ENCODE measurements around the gene CWC25. TPM values are rescaled to one million over a fixed set of nuclear protein-coding genes. Genes with fewer than 3 reads are reported as not detected.

CWC25 gene
- total RNA-seq, 1 donor from 2014 or later = 38.3 TPM

DNA sequence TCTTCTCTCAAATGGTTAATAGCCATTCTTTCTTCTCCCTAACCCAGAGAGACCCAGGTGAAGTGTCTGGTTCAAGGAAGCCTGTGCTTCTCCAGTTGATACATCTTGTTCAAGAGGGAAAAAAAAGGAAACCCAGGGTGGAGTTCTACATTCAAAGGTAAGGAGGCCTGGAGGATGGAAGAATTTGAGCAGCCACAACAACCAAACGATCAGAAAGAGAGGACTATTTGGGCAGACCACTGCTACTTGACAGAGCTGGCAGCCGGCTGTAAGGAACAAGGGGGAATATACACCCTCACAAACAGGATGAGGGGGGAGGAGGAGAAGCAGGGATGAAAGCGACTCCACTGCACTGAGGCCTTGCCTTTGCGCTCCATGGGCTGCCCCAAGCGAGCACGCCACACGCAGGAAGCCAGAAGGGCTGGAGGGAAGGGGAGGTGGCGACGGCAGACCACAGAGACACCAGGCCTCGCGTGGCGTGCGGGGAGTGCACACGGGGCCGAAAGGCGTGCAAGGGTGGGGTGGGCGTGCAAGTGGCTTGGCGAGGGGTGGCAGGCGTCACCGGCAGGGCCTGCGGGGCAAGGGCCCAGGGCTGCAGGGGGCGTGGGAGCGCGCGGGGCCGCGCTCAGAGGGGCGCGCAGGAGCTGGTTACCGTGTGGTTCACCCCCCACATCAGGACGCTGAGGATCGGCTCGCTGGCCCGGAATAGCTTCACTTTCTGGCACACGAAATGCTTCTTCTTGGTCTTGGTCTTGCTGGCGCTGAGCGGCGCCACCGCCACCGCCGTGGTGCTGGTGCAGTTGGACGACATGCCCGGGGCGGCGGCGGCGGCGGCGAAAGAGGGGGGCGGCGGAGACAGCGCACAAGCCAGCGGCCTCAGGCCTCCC lies 26.3 kb downstream of the CWC25 start:
- Mint-ChIP-seq H3K27me3 (no peaks in the 10 kb centered on the region), H3K4me3 (peak overlapping the region; percentile 88), H3K9me3 (no peaks in the 10 kb centered on the region), H3K4me1 (peaks cover 37% of the 10 kb centered on the region), H3K36me3 (ENCODE audit: low read depth) (peaks cover 40% of the 10 kb centered on the region), H3K27ac (peak overlapping the region; percentile 81)
- TF ChIP-seq, protein P1, sequence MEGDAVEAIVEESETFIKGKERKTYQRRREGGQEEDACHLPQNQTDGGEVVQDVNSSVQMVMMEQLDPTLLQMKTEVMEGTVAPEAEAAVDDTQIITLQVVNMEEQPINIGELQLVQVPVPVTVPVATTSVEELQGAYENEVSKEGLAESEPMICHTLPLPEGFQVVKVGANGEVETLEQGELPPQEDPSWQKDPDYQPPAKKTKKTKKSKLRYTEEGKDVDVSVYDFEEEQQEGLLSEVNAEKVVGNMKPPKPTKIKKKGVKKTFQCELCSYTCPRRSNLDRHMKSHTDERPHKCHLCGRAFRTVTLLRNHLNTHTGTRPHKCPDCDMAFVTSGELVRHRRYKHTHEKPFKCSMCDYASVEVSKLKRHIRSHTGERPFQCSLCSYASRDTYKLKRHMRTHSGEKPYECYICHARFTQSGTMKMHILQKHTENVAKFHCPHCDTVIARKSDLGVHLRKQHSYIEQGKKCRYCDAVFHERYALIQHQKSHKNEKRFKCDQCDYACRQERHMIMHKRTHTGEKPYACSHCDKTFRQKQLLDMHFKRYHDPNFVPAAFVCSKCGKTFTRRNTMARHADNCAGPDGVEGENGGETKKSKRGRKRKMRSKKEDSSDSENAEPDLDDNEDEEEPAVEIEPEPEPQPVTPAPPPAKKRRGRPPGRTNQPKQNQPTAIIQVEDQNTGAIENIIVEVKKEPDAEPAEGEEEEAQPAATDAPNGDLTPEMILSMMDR (IDR thresholded peaks at IDR 0.05) = no peak
- ChIA-PET CTCF (interaction anchor here (0.8 kb wide), 1 partner anchor 355 kb away, joined by 4 read pairs; no protein-coding TSS in a partner anchor), POLR2A (interaction anchor here (0.6 to 2.7 kb wide), 9 partner anchors 46 to 1441 kb away, joined by 3 to 16 read pairs (median 4); partner anchors contain the start of genes CDK12, LASP1, MLLT6 and PSMB3)
- no peak for DNase-seq
- peak; percentile 6 for ATAC-seq (ENCODE audit: low read depth)
- intact Hi-C loops (cut with micrococcal nuclease) = loop anchor here (1.0 to 2.0 kb wide), 5 partner anchors 12 to 354 kb away; partner anchors contain the start of genes CWC25 and PSMB3

DNA sequence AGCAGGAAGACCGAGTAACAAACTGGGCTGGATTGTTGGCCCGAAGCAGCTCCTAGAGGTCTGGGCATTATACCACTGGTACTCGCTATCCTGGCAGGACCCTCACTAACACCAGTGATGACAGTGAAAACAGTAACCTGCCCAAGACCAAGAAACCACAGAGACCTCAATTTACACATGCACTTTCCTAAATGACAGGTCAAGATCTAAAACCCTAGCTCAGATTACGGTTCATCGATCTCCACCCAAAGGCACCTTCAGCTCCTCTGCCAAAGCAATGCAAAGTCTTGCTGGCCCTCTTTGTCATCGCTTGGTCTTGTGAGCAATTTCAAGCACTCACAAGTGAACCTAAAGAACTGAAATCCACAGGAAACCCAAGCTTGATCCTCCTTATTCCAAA lies 27.3 kb downstream of the CWC25 start:
- CTCF ChIA-PET = no interaction called here
- ATAC-seq (ENCODE audit: low read depth) = no peak
- intact Hi-C loops (cut with micrococcal nuclease) = loop anchor here (1.0 to 2.0 kb wide), 2 partner anchors 11 to 355 kb away; no protein-coding TSS in a partner anchor
- H3K9me3 Mint-ChIP-seq = no peaks in the 10 kb centered on the region
- TF ChIP-seq, protein P1 (IDR thresholded peaks at IDR 0.05) = no peak
- POLR2A ChIA-PET = interaction anchor here (0.6 to 2.7 kb wide), 3 partner anchors 16 to 141 kb away, joined by 3 to 16 read pairs (median 3); partner anchors contain the start of gene RPL23
- H3K27ac Mint-ChIP-seq = peak overlapping the region; percentile 81
- no peak for DNase-seq
- H3K4me3 Mint-ChIP-seq = peak overlapping the region; percentile 88
- H3K27me3 Mint-ChIP-seq = no peaks in the 10 kb centered on the region
- H3K36me3 Mint-ChIP-seq (ENCODE audit: low read depth) = peaks cover 35% of the 10 kb centered on the region
- H3K4me1 Mint-ChIP-seq = peaks cover 39% of the 10 kb centered on the region

DNA sequence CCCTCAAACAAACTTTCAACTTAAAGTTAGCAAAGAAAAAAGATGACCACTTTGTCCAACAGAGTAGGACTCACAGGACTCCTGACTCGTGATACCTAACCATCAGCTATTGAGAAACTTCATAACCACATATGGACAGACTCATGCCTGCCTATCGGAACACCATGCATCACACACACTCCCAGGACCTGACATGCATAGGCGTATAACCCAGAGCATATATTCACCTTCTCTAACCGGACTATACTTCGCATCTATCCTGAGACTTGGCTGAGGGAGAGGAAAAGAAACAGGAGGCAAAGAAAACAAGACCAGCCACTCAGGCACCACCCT lies 28.0 kb downstream of the CWC25 start:
- POLR2A ChIA-PET = interaction anchor here (0.7 kb wide), 1 partner anchor 16 kb away, joined by 3 read pairs; no protein-coding TSS in a partner anchor
- ATAC-seq (ENCODE audit: low read depth) = no peak

DNA sequence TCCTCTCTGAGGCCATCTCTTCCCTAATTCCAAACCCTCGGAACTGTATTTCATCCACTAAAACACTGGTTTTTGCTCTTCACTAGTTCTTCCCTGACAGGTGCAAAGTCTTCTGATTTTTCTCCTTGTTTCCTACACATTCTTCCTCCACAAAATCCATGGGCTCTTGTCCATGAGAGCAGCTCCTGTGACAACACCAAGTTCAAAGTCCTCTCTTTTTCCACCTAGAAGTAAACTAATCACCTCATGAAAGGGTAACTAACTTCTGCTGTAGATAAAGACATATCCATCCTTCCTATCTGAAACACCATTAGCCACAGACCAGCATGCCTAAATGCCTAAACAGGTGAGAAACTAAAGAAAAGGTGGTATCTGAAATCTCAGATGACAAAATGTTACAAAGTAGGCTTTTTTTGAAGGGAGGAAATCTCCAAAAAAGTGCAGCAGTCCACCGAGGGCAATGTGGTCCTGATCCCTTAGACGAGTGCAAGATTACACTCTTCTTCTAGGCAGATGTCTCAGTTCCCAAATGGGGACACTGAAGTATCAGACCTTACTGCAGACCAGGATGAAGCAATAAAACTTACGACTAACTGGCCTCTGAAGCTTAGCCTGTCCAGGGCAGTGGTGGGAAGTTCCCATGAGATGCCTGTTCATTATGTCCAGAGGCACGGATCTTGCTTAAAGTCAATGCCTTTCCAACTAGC lies 28.5 kb downstream of the CWC25 start:
- DNase-seq = no peak
- TF ChIP-seq, protein P1 (IDR thresholded peaks at IDR 0.05) = no peak
- Mint-ChIP-seq H3K27ac (no peak overlapping the region), H3K27me3 (no peaks in the 10 kb centered on the region), H3K36me3 (ENCODE audit: low read depth) (peaks cover 31% of the 10 kb centered on the region), H3K4me3 (no peak overlapping the region), H3K4me1 (peaks cover 40% of the 10 kb centered on the region), H3K9me3 (no peaks in the 10 kb centered on the region)
- ATAC-seq (ENCODE audit: low read depth) = no peak
- ChIA-PET POLR2A (no interaction called here), CTCF (no interaction called here)
- intact Hi-C loops (cut with micrococcal nuclease) = no loop called here

More for the DNA sequence above, 28.0 kb downstream of the CWC25 start:
- H3K27me3 Mint-ChIP-seq = no peaks in the 10 kb centered on the region
- intact Hi-C loops (cut with micrococcal nuclease) = no loop called here
- H3K27ac Mint-ChIP-seq = no peak overlapping the region
- CTCF ChIA-PET = no interaction called here
- H3K4me3 Mint-ChIP-seq = peak overlapping the region; percentile 88
- H3K4me1 Mint-ChIP-seq = peaks cover 40% of the 10 kb centered on the region
- TF ChIP-seq, protein P1 (IDR thresholded peaks at IDR 0.05) = no peak
- H3K9me3 Mint-ChIP-seq = no peaks in the 10 kb centered on the region
- no peak for DNase-seq
- H3K36me3 Mint-ChIP-seq (ENCODE audit: low read depth) = peaks cover 34% of the 10 kb centered on the region

DNA sequence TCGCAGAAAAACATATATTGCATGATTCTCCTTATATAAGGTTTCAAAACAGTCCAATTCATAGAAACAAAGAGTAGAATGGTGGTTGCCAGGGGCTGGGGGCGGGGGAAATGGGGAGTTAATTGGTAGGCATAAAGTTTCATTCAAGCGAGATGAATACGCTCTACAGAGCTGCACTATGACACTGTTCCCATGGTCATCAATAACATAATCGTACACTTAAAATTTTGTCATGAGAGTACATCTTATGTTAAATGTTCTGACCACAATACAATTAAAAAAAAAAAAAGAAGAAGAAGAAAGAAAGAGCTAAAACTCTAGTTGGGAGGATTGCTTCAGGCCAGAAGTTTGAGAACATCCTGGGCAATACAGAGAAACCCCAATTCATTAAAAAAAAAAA lies 30.9 kb downstream of the CWC25 start:
- DNase-seq = no peak
- ATAC-seq (ENCODE audit: low read depth) = no peak
- H3K27ac Mint-ChIP-seq = no peak overlapping the region
- no peak overlapping the region for H3K4me3 Mint-ChIP-seq
- H3K9me3 Mint-ChIP-seq = no peaks in the 10 kb centered on the region
- TF ChIP-seq, protein P1 (IDR thresholded peaks at IDR 0.05) = no peak
- CTCF ChIA-PET = no interaction called here
- H3K27me3 Mint-ChIP-seq = no peaks in the 10 kb centered on the region
- H3K36me3 Mint-ChIP-seq (ENCODE audit: low read depth) = peaks cover 23% of the 10 kb centered on the region
- intact Hi-C loops (cut with micrococcal nuclease) = no loop called here
- POLR2A ChIA-PET = interaction anchor here (0.5 to 0.7 kb wide), 5 partner anchors 40 to 406 kb away, joined by 3 to 13 read pairs (median 4); partner anchors contain the start of gene RPL19
- H3K4me1 Mint-ChIP-seq = peaks cover 37% of the 10 kb centered on the region
